SK-N-MC (cell line): ENCODE data around the gene RBM39.
"Not testable (repeated sequence)": the region's sequence is repeated elsewhere in the genome, so short reads cannot be mapped to it uniquely, and the experiment has no call there.

Experiments used
- EZH2 ChIP-seq: fragments of 200-600 bp; sonication (generic); IDR thresholded peaks from one replicate; pipeline ENCODE4 v1.6.1; 2017; ENCODE audit warnings: antibody characterized with exemption
- FOXP2 ChIP-seq: optimal IDR thresholded peaks from 2 replicates; pipeline ENCODE3; 2011; ENCODE audit warnings: mild to moderate bottlenecking, moderate library complexity; ENCODE audit not compliant: insufficient read depth; ENCODE audit errors: extremely low read length, control extremely low read depth
- POLR2AphosphoS5 ChIP-seq: IDR thresholded peaks from 2 replicates; pipeline ENCODE4 v1.6.1; 2012; ENCODE audit warnings: mild to moderate bottlenecking, low read depth, low read length, borderline replicate concordance

DNA sequence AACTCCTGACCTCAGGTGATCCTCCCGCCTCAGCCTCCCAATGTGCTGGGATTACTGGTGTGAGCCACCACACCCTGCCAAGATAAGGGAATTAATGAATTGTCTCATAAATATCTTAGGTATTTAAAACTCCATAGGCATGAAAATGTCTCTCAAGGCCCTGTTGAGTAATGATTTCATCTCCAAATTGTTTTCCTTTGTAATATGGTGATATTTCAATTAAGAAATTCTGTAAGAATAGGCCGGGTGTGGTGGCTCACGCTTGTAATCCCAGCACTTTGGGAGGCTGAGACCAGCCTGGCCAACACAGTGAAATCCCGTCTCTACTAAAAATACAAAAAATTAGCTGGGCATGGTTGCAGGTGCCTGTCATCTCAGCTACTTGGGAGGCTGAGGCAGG lies 43.5 kb upstream of the RBM39 start:
- not testable (repeated sequence) for TF ChIP-seq EZH2, POLR2AphosphoS5, FOXP2
